D721Med (cell line): ENCODE results near the gene CDH4.

Experiments used
- DNase-seq: peaks from one replicate; pipeline ENCODE4 v3.0.0; 2011; ENCODE audit warnings: low spot score; ENCODE audit not compliant: insufficient read length
- FAIRE-seq: peaks from 2 replicates; lab custom pipeline; 2011; peaks lifted over from hg19 to GRCh38; lab: Jason Lieb, UNC
- TF ChIP-seq, protein P1 (sequence below): IDR thresholded peaks from 2 replicates; pipeline ENCODE4 v1.5.1; 2012; ENCODE audit warnings: mild to moderate bottlenecking, control low read depth; ENCODE audit not compliant: insufficient read depth; ENCODE audit errors: missing control alignments

Gene CDH4

DNA sequence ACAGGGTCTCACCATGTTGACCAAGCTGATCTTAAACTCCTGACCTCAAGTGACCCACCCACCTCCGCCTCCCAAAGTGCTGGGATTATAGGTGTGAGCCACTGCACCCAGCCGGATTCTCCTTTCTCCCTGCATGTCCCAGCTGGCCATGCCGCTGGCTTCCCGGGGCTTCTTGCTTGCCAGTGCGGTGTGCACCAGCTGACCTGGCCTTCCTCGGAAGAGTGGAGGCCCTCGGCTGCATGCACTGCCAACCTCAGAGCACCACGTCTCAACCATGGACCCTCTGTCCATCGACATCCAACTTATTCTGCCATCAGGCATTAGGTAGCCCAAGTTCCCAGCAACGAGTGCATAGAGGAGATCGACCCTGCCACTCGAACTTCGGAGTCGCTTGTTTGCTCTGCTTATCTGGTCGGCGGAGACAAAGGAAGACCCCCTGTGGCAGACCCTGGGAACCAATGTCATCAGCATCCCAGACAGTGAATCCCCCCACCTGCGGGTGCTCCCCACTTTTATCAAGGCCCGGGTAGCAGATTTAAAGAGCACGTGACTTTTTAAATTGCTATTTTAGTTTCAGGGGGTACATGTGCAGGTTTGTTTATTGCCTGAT lies 307.8 kb downstream of the CDH4 start:
- TF ChIP-seq, protein P1, sequence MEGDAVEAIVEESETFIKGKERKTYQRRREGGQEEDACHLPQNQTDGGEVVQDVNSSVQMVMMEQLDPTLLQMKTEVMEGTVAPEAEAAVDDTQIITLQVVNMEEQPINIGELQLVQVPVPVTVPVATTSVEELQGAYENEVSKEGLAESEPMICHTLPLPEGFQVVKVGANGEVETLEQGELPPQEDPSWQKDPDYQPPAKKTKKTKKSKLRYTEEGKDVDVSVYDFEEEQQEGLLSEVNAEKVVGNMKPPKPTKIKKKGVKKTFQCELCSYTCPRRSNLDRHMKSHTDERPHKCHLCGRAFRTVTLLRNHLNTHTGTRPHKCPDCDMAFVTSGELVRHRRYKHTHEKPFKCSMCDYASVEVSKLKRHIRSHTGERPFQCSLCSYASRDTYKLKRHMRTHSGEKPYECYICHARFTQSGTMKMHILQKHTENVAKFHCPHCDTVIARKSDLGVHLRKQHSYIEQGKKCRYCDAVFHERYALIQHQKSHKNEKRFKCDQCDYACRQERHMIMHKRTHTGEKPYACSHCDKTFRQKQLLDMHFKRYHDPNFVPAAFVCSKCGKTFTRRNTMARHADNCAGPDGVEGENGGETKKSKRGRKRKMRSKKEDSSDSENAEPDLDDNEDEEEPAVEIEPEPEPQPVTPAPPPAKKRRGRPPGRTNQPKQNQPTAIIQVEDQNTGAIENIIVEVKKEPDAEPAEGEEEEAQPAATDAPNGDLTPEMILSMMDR: no peak
- FAIRE-seq: no peak
- DNase-seq: no peak

DNA sequence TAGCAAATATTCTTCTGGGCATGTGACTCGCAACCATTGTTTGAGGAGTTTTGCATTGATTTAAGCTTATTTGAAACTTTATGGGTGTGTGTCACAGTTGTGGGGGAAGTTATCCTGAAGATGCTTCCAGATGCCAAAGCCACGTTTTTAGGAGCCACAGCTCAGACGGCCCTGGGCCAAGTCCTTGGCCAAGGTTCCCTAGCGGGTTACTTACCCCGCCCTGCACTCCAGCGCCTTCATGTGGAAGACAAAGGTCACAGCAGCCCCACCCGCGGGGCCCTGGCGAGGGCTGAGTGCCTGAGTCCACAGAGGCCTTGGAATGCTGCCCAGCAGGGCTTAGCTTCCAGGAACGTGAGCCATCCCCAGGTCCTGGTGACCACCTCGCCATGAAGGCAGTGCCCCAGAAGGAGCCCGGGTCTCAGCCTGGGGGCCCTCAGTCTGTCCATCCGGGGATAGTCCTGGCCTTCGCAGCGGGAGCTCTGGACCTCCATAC lies 308.3 kb downstream of the CDH4 start:
- FAIRE-seq: no peak
- TF ChIP-seq, protein P1: no peak
- DNase-seq: no peak

DNA sequence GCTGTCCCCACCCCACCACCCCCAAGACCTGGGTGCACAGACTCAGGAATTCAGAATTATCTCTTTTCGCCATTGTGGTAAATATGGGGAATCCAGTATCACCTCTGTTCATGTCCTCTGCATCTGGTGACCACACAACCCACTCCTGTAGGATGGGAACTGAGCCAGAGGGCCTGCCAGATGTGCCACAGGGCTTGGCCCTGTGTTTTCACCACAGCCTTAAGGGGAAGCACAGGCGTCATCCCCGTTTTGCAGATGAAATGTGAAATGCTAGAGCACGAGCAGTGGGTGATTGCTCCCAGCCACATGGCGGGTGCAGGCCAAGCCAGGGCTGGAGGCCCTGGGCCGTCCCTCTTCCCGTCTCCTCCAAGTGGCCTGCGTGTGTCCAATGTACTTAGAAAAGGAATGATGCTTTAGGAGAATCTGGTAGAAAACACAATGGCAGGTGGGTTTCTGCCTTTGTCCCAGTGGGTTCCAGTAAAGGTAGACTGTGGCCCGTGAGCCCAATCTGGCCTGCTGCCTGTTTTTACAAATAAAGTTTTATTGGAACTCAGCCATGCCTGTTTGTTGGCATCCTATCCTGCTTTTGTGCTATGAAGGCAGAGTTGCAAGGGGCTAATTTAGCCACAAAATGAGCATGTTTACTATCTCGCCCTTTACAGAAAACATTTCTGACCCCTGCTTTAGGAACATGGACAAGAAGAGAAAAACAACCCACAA lies 309.2 kb downstream of the CDH4 start:
- FAIRE-seq: no peak
- DNase-seq: no peak
- TF ChIP-seq, protein P1: no peak

DNA sequence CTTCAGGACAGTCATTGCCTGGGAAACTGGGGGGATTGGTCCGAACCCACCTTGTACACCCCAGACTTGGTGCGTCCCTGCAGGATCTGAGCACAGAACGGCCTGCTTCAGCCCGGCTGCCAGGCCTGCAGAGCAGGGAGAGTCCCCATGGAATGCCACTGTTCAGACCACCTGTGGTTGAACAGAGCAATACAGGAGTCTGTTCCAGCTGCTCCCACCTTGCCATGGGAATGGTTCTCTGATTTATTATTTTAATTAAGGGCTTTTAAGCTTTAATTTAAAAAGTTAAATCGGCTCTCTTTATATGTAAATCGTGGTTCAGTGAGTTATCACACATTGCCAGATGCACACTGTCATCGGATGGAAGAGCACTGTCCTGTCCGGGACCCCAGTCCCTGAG lies 310.4 kb downstream of the CDH4 start:
- no peak for FAIRE-seq
- TF ChIP-seq, protein P1: no peak

DNA sequence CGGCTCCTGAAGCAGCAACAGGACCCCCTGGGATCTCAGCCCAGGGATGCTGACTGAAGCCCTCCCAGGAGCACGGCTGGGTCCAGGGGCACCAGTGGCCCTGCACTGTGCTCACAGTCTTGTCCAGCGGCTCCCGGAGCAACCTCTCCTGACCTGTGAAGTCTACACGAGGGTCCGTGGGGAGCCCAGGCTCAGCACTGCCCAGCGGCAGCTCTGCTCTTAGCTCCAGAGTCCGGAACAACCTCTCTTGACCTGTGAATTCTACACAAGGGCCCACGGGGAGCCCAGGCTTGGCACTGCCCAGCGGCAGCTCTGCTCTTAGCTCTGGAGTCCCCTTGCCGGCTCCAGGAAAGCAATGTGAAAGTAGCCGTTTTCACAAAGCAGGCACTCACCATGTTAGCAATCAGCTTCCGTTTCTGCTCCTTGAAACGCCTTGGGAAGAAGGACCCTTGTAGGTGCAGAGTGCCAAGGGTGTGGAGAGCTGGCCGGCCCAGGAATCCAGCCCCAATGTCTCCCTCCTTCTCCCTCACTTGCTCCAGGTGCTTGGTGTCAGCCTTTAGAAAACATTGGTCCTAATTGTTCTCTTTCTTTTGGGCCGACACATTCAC lies 310.9 kb downstream of the CDH4 start:
- FAIRE-seq: no peak
- TF ChIP-seq, protein P1: no peak
- DNase-seq: no peak

More for the DNA sequence above, 310.4 kb downstream of the CDH4 start:
- no peak for DNase-seq

DNA sequence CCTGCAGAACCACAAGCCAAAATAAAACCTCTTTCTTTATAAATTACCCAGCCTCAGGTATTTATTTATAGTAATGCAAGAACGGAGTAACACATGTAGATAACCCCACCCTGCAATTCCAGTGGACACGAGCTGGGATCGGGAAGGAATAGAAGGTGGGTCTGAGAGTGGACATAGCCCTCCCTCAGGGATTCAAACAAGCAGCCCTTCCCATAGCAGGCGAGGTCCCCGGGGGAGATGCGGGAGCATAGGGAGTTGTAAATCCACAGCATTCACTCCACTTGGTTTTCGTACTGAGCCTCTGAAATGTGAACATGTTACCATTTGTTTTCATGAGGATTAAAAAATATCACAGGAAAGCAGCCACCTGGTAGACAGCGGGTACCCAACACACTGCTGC lies 312.6 kb downstream of the CDH4 start:
- DNase-seq (no peak), FAIRE-seq (no peak)
- TF ChIP-seq, protein P1: no peak
